Muscle of leg (tissue), 11 donors: ENCODE data around the gene UACA. TPM values are rescaled to one million over a fixed set of nuclear protein-coding genes. Genes with fewer than 3 reads are reported as not detected.

Experiments used
- DNase-seq: peaks from one replicate; pipeline ENCODE4 v3.0.0; 2013
- H3K27ac ChIP-seq: one replicate; pipeline ENCODE4 v1.5.1; 2013; ENCODE audit warnings: mild to moderate bottlenecking, low read length, control low read depth
- H3K27me3 ChIP-seq: one replicate; pipeline ENCODE4 v1.6.1; 2013; ENCODE audit warnings: low read length; ENCODE audit not compliant: control insufficient read depth, insufficient read depth
- H3K36me3 ChIP-seq: one replicate; pipeline ENCODE4 v1.6.1; 2013; ENCODE audit warnings: low read length; ENCODE audit not compliant: control insufficient read depth, insufficient read depth
- H3K4me1 ChIP-seq: one replicate; pipeline ENCODE4 v1.6.1; 2013; ENCODE audit warnings: low read length; ENCODE audit not compliant: control insufficient read depth, insufficient read depth
- H3K4me3 ChIP-seq: one replicate; pipeline ENCODE4 v1.5.1; 2013; ENCODE audit warnings: low read length, control low read depth
- H3K9me3 ChIP-seq: replicated peaks from 2 replicates; pipeline ENCODE4 v1.6.1; 2013; ENCODE audit warnings: low read depth, low read length; ENCODE audit not compliant: control insufficient read depth
- WGBS: methylation state at CpG from one replicate; pipeline ENCODE4 v1.1.5; 2013; ENCODE audit warnings: missing lambda C conversion rate; ENCODE audit not compliant: insufficient coverage; 5-methylcytosine and 5-hydroxymethylcytosine counted together
- polyA plus RNA-seq, 8 donors: library from polyadenylated mRNA; unstranded; fragments of 120-200 nt; gene quantifications; one replicate each; pipeline versions ENCODE4 v1.2.1 to v1.2.3, GENCODE V29; 2013; ENCODE audit warnings: inconsistent platforms in 1 of 8, low replicate concordance in 1 of 8; ENCODE audit not compliant: insufficient read length in 8 of 8, insufficient read depth in 1 of 8
- total RNA-seq: library from RNA; stranded (reverse); fragments of 120-200 nt; gene quantifications from one replicate; pipeline ENCODE4 v1.2.4, GENCODE V29; 2013

UACA gene
- total and polyA plus RNA-seq, 9 donors: 92.8 to 139 (median 125) TPM

GRCh38 chr15:70799667-70800450 lies 36.5 kb upstream of the UACA start:
- Histone ChIP-seq H3K27ac (peak overlapping the region; percentile 55), H3K9me3 (no peaks in the 10 kb centered on the region), H3K36me3 (no peaks in the 10 kb centered on the region), H3K4me1 (peaks cover 15% of the 10 kb centered on the region), H3K27me3 (no peaks in the 10 kb centered on the region), H3K4me3 (no peak overlapping the region)
- peak; percentile 73 for DNase-seq
- WGBS: 92% methylated on average over 6 of the region's 9 CpGs

- Histone ChIP-seq H3K4me3 (no peak overlapping the region), H3K4me1 (peaks cover 25% of the 10 kb centered on the region), H3K27me3 (no peaks in the 10 kb centered on the region), H3K27ac (no peak overlapping the region), H3K36me3 (no peaks in the 10 kb centered on the region), H3K9me3 (no peaks in the 10 kb centered on the region)
- 100% methylated on average over 1 of the region's 5 CpGs for WGBS
- no peak for DNase-seq
Observed at GRCh38 chr15:70797464-70797863, 34.1 kb upstream of the UACA start.

GRCh38 chr15:70796516-70797310 lies 33.4 kb upstream of the UACA start:
- H3K27me3 ChIP-seq: no peaks in the 10 kb centered on the region
- no peak overlapping the region for H3K4me3 ChIP-seq
- DNase-seq: no peak
- H3K4me1 ChIP-seq: peaks cover 25% of the 10 kb centered on the region
- WGBS: 98% methylated on average over 12 of the region's 14 CpGs
- no peaks in the 10 kb centered on the region for H3K36me3 ChIP-seq
- no peak overlapping the region for H3K27ac ChIP-seq
- H3K9me3 ChIP-seq: no peaks in the 10 kb centered on the region

- Histone ChIP-seq H3K27ac (peak overlapping the region; percentile 29), H3K36me3 (no peaks in the 10 kb centered on the region), H3K9me3 (no peaks in the 10 kb centered on the region), H3K27me3 (no peaks in the 10 kb centered on the region), H3K4me1 (peaks cover 22% of the 10 kb centered on the region), H3K4me3 (no peak overlapping the region)
- 36% methylated on average over 1 of the region's 2 CpGs for WGBS
- peak; percentile 54 for DNase-seq
Observed at GRCh38 chr15:70795311-70795665, 31.9 kb upstream of the UACA start.

- Histone ChIP-seq H3K4me3 (no peak overlapping the region), H3K36me3 (no peaks in the 10 kb centered on the region), H3K4me1 (peaks cover 19% of the 10 kb centered on the region), H3K27ac (peak overlapping the region; percentile 26), H3K27me3 (no peaks in the 10 kb centered on the region), H3K9me3 (no peaks in the 10 kb centered on the region)
- WGBS: 20% methylated on average over 2 of the region's 12 CpGs
- peak; percentile 36 for DNase-seq
Observed at GRCh38 chr15:70794596-70795310, 31.4 kb upstream of the UACA start.

- H3K36me3 ChIP-seq: no peaks in the 10 kb centered on the region
- H3K4me3 ChIP-seq: no peak overlapping the region
- H3K9me3 ChIP-seq: no peaks in the 10 kb centered on the region
- peaks cover 16% of the 10 kb centered on the region for H3K4me1 ChIP-seq
- H3K27me3 ChIP-seq: no peaks in the 10 kb centered on the region
- DNase-seq: no peak
- no peak overlapping the region for H3K27ac ChIP-seq
- 70% methylated on average over 2 of the region's 6 CpGs for WGBS
Observed at GRCh38 chr15:70793694-70794093, 30.3 kb upstream of the UACA start.

GRCh38 chr15:70792171-70792573 lies 28.8 kb upstream of the UACA start:
- H3K27me3 ChIP-seq: no peaks in the 10 kb centered on the region
- no peaks in the 10 kb centered on the region for H3K9me3 ChIP-seq
- H3K27ac ChIP-seq: no peak overlapping the region
- H3K4me3 ChIP-seq: no peak overlapping the region
- 40% methylated on average over 1 of the region's 2 CpGs for WGBS
- no peaks in the 10 kb centered on the region for H3K36me3 ChIP-seq
- no peak for DNase-seq
- peaks cover 16% of the 10 kb centered on the region for H3K4me1 ChIP-seq

- Histone ChIP-seq H3K4me3 (no peak overlapping the region), H3K27ac (no peak overlapping the region), H3K36me3 (no peaks in the 10 kb centered on the region), H3K27me3 (no peaks in the 10 kb centered on the region), H3K9me3 (no peaks in the 10 kb centered on the region), H3K4me1 (peaks cover 16% of the 10 kb centered on the region)
- no peak for DNase-seq
- WGBS: 42% methylated on average over 3 of the region's 5 CpGs
Observed at GRCh38 chr15:70791259-70791658, 27.9 kb upstream of the UACA start.

GRCh38 chr15:70789213-70789612 lies 25.9 kb upstream of the UACA start:
- no CpG with 5 or more reads among the region's 4 CpGs for WGBS
- Histone ChIP-seq H3K4me1 (peaks cover 8% of the 10 kb centered on the region), H3K9me3 (no peaks in the 10 kb centered on the region), H3K27ac (no peak overlapping the region), H3K4me3 (no peak overlapping the region), H3K36me3 (no peaks in the 10 kb centered on the region), H3K27me3 (no peaks in the 10 kb centered on the region)
- no peak for DNase-seq
